ENCODE results near the gene RABGGTA.

Gene RABGGTA

DNA sequence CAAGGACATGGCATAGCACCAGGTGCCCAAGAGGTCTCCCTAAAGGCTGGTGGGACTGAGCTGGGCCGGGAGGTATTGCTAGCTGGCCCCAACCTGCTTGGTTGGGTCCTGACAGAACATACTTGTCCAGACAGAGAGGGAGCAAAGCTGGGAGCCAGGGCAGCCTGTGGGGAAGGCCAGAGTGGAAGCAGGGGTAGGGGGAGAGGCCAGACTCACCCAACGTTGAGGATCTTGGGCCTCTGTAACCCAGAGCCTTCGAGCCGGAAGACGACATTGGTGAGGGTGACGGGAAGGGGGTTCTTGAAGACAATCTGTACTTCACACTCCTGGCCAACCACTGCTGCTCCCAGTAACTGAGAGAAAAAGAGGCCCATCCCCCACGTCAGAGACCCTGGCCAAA, 17.5 kb downstream of the RABGGTA start:
- Mint-ChIP-seq H3K9me3 (no peaks in the 10 kb centered on the region), H3K4me1 (no peaks in the 10 kb centered on the region), H3K36me3 (ENCODE audit: low read depth) (no peaks in the 10 kb centered on the region), H3K27me3 (ENCODE audit: low read depth) (no peaks in the 10 kb centered on the region), H3K27ac (no peak overlapping the region), H3K4me3 (no peak overlapping the region)
- TF ChIP-seq, protein P1, sequence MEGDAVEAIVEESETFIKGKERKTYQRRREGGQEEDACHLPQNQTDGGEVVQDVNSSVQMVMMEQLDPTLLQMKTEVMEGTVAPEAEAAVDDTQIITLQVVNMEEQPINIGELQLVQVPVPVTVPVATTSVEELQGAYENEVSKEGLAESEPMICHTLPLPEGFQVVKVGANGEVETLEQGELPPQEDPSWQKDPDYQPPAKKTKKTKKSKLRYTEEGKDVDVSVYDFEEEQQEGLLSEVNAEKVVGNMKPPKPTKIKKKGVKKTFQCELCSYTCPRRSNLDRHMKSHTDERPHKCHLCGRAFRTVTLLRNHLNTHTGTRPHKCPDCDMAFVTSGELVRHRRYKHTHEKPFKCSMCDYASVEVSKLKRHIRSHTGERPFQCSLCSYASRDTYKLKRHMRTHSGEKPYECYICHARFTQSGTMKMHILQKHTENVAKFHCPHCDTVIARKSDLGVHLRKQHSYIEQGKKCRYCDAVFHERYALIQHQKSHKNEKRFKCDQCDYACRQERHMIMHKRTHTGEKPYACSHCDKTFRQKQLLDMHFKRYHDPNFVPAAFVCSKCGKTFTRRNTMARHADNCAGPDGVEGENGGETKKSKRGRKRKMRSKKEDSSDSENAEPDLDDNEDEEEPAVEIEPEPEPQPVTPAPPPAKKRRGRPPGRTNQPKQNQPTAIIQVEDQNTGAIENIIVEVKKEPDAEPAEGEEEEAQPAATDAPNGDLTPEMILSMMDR (IDR thresholded peaks at IDR 0.05; ENCODE audit: unreplicated experiment in 3 of 3), result no peak

DNA sequence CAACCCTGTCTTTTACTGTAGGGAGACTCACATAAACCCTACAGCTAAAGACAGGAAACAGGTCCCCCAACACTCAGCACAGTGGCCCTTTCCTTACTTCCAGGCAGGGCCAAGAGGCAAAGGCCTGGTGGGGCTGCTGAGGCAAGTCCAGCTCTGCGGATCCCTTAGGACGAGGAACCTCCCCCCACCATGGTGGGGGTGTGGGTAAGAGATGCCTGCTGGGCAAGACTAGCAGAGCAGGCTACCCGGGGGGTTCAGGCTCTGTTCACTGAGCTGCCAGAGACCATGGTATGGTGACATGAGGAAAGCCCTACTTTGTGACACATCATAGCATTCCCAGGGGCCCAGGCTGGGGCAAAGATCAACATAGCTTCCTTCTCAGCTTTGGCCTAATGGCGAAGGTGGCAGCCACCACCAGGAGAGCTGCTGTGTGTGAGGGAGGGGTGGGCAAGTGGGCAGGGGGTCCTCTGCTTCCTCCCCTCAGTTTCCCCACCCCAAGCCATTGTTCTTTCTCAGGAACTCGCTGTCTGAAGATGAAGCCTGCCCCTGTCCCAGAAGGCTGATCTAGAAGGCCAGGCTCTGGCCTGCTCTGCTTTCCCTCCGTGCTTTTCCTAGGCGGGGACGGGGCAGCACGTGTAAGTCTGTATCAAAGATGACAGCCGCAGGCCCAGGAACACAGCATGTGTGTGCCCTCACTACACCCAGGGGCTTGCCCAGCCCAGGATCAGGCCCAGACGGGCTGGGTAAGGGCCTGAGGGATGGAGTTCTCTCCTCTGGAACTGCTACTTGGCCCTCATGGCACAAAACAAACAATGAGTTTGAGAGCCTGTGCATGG, 18.9 kb downstream of the RABGGTA start:
- no peak overlapping the region for H3K27ac Mint-ChIP-seq
- no peaks in the 10 kb centered on the region for H3K36me3 Mint-ChIP-seq (ENCODE audit: low read depth)
- H3K27me3 Mint-ChIP-seq (ENCODE audit: low read depth), result no peaks in the 10 kb centered on the region
- H3K9me3 Mint-ChIP-seq, result no peaks in the 10 kb centered on the region
- TF ChIP-seq, protein P1 (IDR thresholded peaks at IDR 0.05; ENCODE audit: unreplicated experiment in 3 of 3), result no peak
- H3K4me3 Mint-ChIP-seq, result no peak overlapping the region
- no peaks in the 10 kb centered on the region for H3K4me1 Mint-ChIP-seq

DNA sequence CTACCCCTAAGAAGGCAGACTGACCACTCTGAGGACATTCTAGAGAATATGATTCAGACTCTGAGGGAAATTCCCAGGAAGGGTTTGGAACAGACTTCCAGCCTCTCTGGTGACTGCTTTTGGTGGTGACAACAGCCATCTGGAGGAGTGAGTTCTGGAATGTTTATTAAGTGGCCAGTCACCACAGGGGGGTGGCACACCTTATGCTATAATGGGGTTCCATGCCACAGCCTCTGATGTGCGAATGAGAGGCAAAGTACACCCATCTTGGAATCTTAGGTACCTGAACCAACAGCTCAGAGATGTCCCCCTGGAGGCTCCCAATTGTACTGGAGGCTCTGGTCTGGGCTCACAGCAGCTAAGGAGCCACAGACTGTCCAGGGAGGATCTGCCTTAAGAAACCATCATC, 19.5 kb downstream of the RABGGTA start:
- Mint-ChIP-seq H3K27ac (no peak overlapping the region), H3K36me3 (ENCODE audit: low read depth) (no peaks in the 10 kb centered on the region), H3K9me3 (no peaks in the 10 kb centered on the region), H3K4me3 (no peak overlapping the region), H3K27me3 (ENCODE audit: low read depth) (no peaks in the 10 kb centered on the region), H3K4me1 (no peaks in the 10 kb centered on the region)
- TF ChIP-seq, protein P1 (IDR thresholded peaks at IDR 0.05; ENCODE audit: unreplicated experiment in 3 of 3), result no peak

DNA sequence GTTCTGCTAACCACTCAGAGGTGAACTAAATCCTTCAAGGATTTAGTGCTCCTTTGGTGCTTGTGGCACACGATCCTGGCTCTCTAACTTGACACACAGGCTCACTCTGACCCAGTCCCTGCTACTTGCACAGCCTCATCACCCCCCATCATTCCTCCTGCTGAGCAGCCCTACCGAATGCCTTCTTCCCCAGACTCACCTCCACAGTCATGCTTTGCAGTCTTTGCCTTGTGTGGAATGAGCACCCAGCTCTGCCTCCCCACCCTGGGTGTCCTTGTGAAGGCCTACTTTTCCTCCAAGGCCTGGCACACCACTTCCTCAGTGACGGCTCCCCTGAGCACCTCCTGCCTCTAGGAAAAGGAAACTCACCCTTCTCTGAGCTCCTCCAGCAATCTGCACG, 21.0 kb downstream of the RABGGTA start:
- no peak overlapping the region for H3K27ac Mint-ChIP-seq
- no peaks in the 10 kb centered on the region for H3K4me1 Mint-ChIP-seq
- TF ChIP-seq, protein P1 (IDR thresholded peaks at IDR 0.05; ENCODE audit: unreplicated experiment in 3 of 3), result no peak
- no peaks in the 10 kb centered on the region for H3K27me3 Mint-ChIP-seq (ENCODE audit: low read depth)
- H3K4me3 Mint-ChIP-seq, result no peak overlapping the region
- H3K9me3 Mint-ChIP-seq, result no peaks in the 10 kb centered on the region
- no peaks in the 10 kb centered on the region for H3K36me3 Mint-ChIP-seq (ENCODE audit: low read depth)

DNA sequence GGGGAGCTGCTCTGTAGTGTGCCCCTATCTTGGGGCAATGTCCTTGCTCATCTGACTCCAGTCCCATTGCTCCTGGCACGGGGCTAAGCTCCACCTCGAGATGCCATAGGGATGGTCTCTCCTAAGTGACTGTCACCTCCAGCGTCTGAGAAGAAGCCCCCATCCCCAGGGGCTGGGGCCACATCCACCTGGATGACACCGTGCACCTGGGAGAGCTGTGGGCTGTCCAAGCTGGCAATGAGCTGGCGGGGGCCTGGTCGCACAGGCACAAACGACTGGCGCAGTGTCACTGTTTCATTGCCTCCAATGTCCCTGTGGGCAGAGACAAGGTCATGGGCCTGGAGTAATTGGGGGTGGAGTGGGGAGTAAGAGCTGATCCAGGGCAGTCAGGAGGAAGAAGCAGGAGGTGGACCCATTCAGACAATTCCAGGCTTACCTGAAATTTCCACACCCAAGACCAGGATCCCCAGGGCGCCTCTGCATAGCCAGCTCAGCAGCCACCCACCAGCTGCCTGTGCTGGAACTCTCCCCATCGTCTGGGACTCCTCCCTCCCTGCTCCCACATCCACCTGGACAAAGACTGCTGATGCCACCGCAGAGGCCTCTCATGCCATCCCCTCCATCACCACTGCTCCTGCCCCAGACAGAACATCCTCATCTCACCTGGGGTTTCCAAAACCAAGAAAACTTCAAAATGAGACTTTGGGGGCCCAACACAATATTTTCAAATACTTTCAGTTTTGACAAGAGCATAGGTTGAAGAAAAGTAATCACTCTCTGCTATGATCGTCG, 22.0 kb downstream of the RABGGTA start:
- Mint-ChIP-seq H3K4me1 (peaks cover 4% of the 10 kb centered on the region), H3K27me3 (ENCODE audit: low read depth) (no peaks in the 10 kb centered on the region), H3K36me3 (ENCODE audit: low read depth) (no peaks in the 10 kb centered on the region), H3K4me3 (no peak overlapping the region), H3K9me3 (no peaks in the 10 kb centered on the region), H3K27ac (no peak overlapping the region)
- TF ChIP-seq, protein P1 (IDR thresholded peaks at IDR 0.05; ENCODE audit: unreplicated experiment in 3 of 3), result no peak

Measured in nephron (organoid).